Jurkat, Clone E6-1 (cell line): ENCODE measurements around the gene GLI3.

Experiments used
- DNase-seq: peaks from one replicate; pipeline ENCODE4 v3.0.0-alpha.2; 2011; ENCODE audit warnings: low read depth, low spot score
- H3K4me3 ChIP-seq: 2 replicates; pipeline ENCODE4 v1.5.1; 2011; ENCODE audit warnings: mild to moderate bottlenecking, low read length, control low read depth, moderate library complexity

The GLI3 gene

DNA sequence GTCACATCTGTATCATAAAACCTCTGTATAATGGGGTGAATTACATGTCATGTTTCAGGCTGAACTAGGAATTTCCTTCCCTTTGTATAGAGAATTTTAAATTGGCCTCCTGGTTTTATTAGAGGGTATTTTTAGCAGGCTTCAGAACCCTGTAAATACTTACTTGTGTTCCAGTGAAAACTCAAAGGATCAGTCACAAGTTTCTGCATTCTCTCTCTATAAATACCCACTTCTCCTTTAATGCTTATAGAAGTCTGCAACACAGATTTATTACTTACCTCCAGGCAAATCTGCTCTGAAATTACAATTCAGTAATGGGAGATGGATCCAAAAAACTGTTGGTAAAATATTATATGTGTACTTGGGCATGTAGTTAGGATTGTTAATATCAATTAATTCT lies 161.6 kb downstream of the GLI3 start:
- H3K4me3 ChIP-seq, result no peak overlapping the region
- DNase-seq, result no peak

DNA sequence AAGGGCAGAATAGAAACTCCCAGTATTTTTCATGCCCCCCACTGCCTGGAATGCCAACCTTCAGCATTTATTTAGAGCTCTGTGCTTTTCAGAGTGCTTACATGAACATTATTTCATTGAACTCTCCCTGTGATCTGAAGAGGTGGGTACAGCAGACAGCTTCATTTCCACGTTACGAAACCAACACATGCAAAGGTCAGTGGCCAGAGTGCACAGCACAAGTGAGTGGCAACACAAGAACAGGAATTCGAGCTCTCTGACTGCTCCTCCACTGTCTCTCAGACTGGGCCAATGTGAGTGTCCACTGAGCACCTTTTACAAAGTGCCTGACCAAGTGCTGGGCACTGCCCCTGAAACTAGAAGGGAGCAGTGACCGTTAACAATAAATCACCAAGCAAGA lies 162.9 kb downstream of the GLI3 start:
- H3K4me3 ChIP-seq, result no peak overlapping the region
- DNase-seq, result no peak

DNA sequence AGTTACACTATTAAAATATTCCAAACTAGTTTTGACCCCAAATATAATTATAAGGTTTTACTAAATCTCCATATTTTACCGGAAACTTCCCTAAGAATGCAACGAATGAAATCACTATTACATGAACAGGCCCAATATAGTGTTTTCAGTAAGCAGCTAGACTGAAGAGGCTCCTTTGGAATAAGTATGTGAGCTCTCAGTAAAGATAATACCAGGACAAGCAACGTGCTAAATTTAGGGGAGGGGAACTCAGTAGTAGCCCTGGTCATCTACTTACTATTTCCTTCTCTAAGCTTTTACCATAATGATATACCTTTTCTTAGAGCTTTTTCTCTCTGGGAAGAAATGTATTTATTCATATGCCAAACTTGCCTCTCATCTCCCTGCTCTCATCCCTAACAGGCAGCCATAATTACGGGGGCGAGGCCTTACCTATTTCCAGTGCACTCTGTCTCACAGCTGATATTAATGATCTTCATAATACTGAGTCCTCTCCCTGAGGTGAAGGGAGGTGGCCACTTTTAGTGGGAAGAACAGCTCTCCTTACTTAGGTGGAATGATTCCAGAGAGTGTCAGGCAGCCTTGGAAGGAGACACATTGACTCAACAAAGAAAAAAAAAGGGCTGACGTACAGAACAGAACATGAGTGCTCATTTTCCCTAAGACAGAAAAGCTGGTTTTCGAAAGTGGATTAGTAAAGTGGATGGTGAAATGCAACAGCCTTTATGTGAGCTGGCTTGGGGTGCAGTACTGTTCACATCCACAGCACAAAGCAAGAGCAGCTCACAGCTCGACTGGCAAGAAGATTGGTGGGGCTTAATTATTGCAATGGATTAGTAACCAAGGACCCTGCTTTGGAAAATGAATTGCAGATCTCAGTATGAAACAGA lies 165.4 kb downstream of the GLI3 start:
- DNase-seq, result no peak
- H3K4me3 ChIP-seq, result no peak overlapping the region

DNA sequence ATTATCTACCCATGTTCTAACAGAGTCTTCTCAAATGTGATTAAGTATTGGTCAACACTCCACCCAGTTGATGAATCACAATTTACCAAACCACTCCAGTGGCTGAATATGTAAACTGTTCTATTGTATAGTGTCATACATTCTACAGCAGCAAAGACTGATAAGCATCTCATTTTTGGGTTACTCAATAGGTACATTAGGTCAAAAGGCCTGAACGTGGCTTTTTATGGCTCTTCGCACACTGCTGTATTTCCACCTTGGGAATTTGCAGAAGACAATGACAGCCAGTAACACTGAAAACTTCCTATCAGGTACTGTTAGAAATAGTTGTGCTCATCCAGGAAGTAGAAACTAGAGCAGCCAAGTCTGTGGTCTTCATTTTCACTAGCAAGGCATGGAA lies 166.9 kb downstream of the GLI3 start:
- DNase-seq, result no peak
- H3K4me3 ChIP-seq, result no peak overlapping the region

DNA sequence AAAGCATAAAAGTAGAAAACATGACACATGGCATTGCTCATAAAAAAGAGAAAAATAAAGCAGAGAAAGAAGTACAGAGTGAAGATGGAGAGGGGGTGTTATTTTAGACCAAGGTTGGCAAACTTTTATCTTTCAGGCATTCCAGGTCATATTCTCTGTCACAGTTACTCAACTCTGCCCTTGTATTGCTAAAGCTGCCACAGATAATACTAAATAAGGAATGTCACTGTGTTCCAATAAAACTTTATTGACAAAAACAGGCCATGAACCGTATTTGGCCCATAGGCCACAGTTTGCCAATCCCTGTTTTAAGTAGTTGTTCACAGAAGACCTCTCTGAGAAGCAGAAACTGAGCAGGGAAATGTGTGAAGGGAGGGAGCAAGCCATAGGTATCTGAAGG lies 167.4 kb downstream of the GLI3 start:
- DNase-seq, result no peak
- H3K4me3 ChIP-seq, result no peak overlapping the region

DNA sequence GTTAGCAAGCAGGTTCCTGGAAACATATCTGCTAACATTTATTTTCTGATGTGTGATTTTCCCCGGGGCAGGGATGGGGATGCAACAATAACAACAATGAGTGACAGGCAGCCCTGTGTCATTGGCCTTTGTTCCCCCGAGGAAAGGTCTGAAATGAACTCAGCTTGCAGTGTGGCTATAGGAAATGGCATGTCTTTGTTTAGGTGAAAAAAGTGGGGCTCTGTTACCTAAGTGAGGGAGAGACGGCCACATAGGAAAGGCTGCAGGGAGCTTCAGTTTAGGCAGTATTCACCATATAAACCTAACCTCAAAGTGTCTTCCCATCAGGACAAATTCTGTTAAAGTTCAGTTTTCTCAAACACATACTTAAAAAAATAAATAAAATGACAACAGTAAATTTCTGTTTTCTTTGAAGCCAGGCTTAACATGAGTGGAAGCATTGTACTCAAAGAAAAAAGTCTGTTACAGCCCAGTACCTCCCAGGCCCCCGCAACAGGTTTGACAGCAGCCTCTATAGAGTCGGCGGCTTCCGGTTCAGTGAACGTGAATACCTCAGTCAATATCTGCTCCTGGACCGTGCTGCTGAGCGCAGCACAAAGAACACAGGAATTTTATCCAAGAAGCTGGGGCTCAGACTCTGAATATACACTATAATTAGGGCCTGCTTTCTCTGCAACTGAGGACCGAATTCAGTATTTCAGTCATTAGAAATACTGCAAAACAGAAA lies 168.3 kb downstream of the GLI3 start:
- H3K4me3 ChIP-seq, result no peak overlapping the region
- no peak for DNase-seq

DNA sequence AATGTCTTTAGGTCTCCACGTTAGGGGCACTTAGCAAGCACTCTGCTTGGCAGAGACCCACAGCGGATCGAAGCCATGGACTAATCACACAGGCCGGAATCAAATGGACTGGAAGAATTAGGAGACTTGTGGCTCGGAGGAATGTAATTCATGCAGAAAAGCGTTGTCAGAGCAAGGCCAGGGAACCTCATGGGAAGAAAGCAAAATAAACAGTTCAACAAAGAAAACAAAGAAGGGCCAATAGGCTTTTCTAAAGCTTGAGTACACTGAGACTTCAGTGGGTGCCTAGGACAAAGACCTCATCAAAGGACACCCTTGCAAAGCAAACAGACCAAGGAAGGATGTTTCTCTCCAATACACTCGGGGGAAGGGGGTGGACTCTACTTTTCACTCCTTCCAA lies 171.1 kb downstream of the GLI3 start:
- no peak for DNase-seq
- no peak overlapping the region for H3K4me3 ChIP-seq

DNA sequence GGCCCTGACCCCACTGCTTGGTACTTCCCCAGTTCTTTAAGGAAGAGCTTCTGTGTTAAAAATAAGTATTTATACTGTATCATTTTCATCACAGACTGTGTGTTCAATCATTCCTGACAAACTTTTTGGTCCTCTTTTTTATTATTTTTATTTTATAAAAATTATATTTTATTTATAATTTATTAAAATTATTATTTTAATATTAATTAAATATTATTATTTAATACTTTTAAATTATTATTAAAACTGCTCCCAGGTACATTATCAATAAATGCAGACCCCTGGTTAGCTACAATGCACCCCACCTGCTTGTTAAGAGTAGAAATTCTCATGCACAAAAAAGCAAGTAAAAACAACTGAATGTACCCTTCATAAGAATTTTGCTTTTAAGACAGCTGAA lies 172.0 kb downstream of the GLI3 start:
- no peak overlapping the region for H3K4me3 ChIP-seq
- no peak for DNase-seq

DNA sequence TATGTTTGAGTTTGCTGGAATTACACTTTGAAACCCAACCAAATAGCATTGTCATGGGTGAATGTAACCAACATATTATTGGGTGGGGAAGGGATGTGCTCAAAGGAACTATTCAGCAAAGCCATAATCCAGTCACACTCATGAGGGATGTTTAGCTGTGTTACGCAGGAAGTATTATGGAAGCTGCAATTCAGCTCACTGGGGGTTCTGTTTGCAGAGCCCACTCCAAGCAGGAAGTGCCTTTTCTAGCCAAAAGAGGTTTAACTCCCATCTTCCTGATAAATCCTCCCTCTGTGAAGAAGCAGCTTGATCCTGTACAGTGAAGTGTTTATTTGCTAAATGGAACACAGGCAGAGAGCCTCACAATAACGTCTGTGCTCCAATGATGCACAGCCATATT lies 172.5 kb downstream of the GLI3 start:
- no peak overlapping the region for H3K4me3 ChIP-seq
- no peak for DNase-seq

DNA sequence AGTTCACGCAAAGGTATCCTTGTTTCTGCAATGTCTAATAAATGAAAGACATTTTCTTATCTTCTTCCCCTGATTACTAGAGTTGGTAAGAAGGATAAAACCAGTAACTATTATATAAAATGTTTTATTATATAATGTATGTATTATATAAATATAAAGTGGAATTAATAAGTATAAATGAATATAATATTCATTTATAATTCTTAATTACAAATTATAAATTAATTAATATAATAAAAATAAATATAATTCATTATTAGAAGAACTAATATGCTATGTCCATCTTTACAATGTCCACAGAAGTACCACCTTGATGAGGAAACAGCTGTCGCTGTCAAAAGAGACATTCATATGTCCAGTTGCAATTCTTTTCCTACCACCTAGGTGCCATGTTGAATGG lies 177.7 kb downstream of the GLI3 start:
- DNase-seq, result no peak
- no peak overlapping the region for H3K4me3 ChIP-seq

DNA sequence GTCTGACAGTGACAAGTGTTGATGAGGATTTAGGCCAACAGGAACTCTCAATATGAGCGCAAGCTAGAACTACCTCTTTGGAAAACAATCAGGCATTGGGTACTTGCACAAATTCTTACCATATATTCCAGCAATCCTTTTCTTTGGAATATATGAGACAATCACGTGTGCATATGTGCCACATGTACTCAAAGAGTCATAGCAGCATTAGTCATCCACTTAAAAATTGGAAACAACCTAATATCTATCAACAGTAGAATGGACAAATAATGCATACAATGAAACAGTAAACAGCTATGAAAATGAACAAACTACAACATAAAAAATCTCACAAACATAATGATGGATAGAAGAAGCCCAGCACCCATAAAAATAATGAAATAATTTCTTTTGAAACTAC lies 179.7 kb downstream of the GLI3 start:
- no peak for DNase-seq

DNA sequence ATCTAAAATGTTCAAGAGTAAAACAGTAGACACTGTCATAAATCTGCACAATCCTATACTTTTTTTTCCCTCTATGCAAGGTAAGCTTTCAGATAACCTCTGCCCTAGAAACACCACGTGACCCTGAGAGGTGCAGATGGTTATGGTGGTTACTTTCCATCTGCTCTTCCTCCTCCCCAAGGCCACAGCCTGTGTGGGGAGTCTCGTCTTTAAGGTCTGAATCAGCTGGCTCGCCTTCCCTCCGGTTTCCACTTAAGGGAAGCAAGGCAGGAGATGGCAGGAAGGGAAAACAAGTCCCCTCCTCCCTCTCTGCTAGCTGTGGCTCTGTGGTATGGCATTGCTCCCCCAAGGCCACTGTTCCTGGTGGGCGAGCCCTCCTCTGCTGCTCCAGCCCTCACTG lies 181.8 kb downstream of the GLI3 start:
- no peak overlapping the region for H3K4me3 ChIP-seq
- peak; percentile 8 for DNase-seq

More for the DNA sequence above, 179.7 kb downstream of the GLI3 start:
- H3K4me3 ChIP-seq, result no peak overlapping the region

DNA sequence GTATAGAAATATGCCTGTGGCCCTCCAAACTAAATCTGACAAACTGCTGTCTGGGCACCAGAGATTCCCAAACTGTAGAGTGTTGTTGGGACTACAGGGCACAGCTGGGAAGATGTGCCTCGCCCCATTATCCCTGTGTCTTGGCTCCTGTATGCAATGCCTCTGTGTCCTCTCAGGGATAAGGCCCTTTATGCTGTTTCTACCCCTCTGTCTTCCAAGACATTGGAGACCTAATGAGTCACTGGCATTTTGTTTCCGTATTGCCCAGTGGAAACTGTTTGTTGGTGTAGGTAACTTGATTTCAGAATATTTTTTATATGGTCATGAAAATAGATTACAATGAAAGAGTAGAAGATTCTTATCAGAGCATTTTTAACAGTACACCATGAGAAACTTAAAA lies 183.2 kb downstream of the GLI3 start:
- no peak for DNase-seq
- no peak overlapping the region for H3K4me3 ChIP-seq

DNA sequence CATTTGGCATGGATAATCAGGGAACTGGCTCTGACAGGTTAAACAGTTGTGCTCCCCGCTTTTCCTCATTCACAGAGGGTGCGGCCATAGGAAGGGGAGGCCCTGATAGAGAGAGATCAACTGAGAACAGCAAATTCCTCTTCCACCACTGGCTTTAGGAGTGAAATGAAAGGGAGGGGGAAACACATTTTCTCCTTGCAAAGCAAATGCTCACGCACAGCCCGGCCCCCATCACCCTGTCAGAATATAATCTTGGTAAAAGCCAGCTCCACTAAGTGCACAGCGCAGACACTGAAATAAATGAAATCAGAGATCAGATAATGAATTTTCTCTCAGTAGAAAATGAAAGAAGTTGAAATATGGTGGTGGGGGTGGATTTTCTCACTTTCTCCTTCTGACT lies 187.2 kb downstream of the GLI3 start:
- no peak for DNase-seq

DNA sequence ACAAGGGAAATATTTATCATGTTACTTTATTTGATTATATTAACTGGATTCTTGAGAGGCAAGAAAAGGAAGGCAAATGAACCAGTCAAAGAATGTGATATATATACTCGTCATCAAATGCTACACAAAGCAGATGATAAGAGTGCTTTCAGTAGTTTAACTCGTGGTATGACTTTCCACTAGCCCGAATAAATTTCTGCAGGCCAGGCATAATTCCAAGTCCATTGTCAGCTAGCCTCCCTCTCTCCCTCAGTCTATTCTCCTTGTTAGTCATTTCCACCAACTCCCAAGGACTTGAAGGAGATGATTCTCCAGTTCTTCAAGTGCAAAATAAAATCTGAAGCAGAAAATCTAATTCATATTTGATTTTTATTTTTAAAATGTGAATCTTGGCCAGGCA lies 190.5 kb downstream of the GLI3 start:
- H3K4me3 ChIP-seq, result no peak overlapping the region
- no peak for DNase-seq

More for the DNA sequence above, 187.2 kb downstream of the GLI3 start:
- H3K4me3 ChIP-seq, result no peak overlapping the region

DNA sequence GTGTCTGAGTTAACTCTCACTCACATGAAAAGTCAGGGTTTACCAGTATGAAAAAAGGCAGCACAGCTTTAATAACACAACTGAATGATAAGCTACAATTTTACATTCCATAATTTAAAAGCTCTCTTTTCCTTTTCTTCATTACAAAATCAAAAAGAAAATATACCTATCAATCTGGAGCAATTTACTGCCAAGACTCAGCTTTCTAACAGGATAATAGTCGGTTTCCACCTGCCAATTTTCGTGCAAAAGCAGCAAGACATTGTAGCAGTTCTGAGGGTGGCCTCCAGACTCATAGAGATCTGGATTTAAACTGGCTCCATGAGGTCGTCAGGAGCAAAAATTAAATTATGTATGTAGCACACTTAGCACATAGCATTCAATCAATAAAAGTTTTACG lies 191.0 kb downstream of the GLI3 start:
- H3K4me3 ChIP-seq, result no peak overlapping the region

DNA sequence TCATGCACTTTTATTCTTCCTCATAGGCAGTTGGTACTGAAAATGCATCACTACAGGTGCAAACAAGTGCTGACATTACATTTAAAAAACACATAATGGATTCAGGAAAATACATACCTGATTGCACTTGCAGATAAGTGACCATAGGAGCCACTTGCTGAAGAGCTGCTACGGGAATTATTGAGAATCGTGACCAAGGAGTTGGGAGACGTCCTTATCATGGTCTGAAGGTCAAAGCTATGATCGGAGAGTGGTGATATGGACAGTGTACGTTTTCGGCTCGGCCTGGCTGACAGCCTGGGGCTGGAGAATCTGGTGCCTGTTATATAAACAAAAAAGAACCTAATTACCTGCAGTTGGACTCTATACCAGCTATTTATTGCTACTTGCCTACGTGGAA lies 197.1 kb downstream of the GLI3 start:
- H3K4me3 ChIP-seq, result no peak overlapping the region
- no peak for DNase-seq

More for the DNA sequence above, 191.0 kb downstream of the GLI3 start:
- DNase-seq, result no peak

DNA sequence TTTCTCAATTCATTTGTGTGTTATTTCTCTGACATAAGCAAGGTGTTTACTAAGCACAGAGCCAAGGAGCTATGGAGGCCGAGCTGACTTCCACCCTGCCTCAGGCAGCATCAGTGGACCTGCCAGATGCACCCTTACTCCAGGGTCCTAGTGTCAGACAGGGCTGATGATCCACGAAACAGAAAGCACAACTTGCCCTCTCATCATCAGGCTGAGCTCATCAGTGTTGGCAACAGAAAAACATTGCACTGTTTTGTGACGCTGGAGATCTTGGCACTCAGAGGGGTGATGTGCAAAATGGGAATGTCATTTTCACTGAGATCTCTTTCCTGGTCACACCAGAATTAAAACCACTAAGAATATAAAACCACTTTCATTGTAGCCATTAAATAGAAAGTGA lies 201.8 kb downstream of the GLI3 start:
- no peak for DNase-seq
- no peak overlapping the region for H3K4me3 ChIP-seq

DNA sequence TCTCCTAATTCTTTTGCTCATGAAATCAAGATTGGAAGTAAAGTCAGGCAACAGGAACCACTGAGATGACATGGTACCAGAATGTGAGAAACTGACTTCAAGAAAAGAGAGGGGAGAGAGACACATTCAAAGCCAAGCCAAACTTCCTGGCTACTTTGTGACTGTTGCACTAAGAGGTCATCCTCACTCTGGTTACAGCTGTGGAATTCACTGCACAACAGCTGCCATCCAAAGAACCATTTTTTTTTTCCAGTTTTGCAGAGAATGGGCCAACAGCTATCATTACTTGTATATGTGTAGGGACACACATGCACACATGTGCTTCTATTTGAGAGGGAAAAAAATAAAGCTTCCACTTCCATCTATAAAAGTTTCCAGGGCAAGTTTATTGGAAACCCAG lies 203.5 kb downstream of the GLI3 start:
- DNase-seq, result no peak
- no peak overlapping the region for H3K4me3 ChIP-seq

DNA sequence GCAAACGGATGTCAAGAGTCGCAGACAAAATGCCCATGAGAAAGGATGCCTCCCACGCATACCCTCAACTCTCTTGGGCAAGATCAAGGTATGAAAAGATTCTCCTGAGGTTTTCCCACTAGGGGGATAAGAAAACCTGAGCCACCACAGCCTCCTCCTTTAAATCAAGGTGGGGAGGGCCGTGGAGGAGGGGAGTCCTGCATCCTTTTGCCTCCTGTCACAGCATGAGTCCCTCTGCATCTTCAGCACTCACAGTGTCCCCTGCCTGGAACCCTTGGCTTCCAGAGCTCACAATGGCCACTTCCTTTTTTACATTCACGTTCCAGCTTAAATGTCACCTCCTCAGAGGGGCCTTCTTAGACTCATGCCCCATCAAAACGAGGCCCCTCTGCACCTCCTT lies 207.6 kb downstream of the GLI3 start:
- no peak for DNase-seq
- H3K4me3 ChIP-seq, result no peak overlapping the region

DNA sequence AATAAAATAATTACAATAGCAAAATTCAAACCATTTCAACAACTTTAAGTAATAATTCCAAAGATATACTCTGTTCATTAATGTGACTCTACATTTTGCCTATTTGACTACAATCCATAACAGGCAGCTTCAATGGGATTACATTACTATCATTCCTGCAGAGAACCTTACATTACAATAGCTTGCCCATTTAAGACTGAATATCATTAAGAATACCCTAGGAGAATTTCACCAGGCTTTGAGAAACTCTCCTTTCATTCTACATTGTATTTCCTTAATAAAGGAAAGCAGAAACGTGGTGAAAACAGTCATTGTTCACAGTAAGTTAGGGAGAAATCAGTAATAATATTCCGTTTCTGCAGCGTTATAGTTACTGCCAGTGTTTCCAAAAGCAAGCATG lies 209.5 kb downstream of the GLI3 start:
- DNase-seq, result no peak
- no peak overlapping the region for H3K4me3 ChIP-seq
